ENCODE data around the gene FBXO9.

Gene FBXO9

DNA sequence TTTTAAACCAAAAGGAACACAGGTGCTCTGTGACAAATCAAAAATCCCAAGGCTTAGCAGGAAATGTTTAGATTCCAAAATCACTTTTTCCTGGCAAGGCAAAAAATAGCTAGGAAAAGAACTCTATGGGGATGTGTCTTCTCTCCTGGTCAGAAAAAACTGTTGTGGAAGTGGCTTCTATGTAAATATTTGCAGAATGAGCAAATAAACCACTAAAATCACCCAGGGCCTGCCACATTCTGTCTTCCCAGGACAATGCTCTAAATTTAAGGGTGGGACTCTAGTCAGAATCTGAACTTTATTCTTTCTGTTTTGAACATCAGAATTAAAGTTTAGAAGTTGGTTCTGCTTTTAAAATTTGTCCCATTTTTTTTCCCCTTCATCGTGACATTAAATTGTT is 54.1 kb downstream of the FBXO9 start:
- no peak overlapping the region for H3K27ac ChIP-seq (ENCODE audit: low read length)
- H3K9ac ChIP-seq (ENCODE audit: low read length), result no peak overlapping the region
- no peaks in the 10 kb centered on the region for H3K9me3 ChIP-seq (ENCODE audit: control insufficient read depth, low read depth, low read length)
- H3K4me1 ChIP-seq (ENCODE audit: control insufficient read depth, low read depth, low read length), result peaks cover 16% of the 10 kb centered on the region
- H3K4me3 ChIP-seq (ENCODE audit: low read length), result no peak overlapping the region
- no peaks in the 10 kb centered on the region for H3K27me3 ChIP-seq (ENCODE audit: control insufficient read depth, insufficient read depth, low read length)
- no peaks in the 10 kb centered on the region for H3K36me3 ChIP-seq (ENCODE audit: control insufficient read depth, low read depth, low read length)

DNA sequence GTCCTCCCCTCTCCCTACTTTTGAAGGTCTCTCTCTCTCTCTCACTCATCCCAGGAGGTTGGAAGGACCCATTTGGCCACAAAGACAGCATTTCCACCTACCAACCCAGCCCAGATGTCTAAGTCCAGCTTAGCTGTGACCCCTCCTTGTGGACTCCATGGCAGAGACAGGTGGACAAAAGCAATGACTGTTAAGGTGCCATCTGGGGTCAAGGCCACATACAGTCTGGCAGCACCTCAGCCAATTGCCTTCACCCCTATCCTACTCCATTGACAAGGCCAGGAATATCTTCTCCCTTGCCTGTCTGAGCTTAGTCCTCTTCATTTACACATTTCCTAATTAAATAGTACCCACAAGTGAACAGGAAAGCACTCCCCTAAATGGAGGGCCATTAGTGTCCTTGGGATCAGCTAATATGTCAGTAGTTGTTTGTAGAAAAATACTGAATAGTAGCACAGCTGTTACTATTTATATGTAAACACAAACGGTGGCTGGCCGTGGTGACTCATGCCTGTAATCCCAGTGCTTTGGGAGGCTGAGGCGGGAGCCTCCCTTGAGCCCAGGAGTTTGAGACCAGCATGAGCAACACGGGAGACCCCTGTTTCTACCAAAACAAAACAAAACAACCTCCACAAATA is 54.7 kb downstream of the FBXO9 start:
- Histone ChIP-seq H3K27me3 (ENCODE audit: control insufficient read depth, insufficient read depth, low read length) (no peaks in the 10 kb centered on the region), H3K27ac (ENCODE audit: low read length) (no peak overlapping the region), H3K36me3 (ENCODE audit: control insufficient read depth, low read depth, low read length) (no peaks in the 10 kb centered on the region), H3K4me1 (ENCODE audit: control insufficient read depth, low read depth, low read length) (peaks cover 16% of the 10 kb centered on the region), H3K9ac (ENCODE audit: low read length) (no peak overlapping the region), H3K4me3 (ENCODE audit: low read length) (no peak overlapping the region), H3K9me3 (ENCODE audit: control insufficient read depth, low read depth, low read length) (no peaks in the 10 kb centered on the region)

DNA sequence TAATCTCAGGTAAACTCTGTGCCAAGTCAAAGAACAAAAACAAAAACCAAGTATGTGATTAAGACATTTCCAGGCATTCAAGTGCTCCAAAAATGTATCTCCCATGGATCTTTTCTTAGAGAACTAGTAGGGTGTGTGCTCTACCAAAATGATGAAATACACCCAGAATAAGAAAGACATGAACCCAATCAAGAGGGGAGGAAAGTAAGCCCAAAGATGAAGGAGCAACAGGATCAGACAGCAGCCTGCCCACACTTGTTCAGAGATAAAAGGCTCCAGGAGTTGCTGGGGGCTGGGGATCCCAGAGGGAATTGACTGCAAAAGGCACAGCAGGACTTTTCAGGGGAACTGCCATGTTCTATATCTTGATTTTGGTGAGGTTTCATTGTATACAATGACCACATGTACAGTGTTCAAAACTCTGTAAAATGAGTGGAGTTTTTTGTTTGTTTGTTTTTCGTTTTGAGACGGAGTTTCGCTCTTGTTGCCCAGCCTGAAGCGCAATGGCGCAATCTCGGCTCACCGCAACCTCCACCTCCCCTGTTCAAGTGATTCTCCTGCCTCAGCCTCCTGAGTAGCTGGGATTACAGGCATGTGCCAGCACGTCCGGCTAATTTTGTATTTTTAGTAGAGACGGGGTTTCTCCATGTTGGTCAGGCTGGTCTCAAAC is 59.1 kb downstream of the FBXO9 start:
- H3K9ac ChIP-seq (ENCODE audit: low read length), result no peak overlapping the region
- peaks cover 16% of the 10 kb centered on the region for H3K4me1 ChIP-seq (ENCODE audit: control insufficient read depth, low read depth, low read length)
- H3K36me3 ChIP-seq (ENCODE audit: control insufficient read depth, low read depth, low read length), result no peaks in the 10 kb centered on the region
- H3K27me3 ChIP-seq (ENCODE audit: control insufficient read depth, insufficient read depth, low read length), result no peaks in the 10 kb centered on the region
- H3K27ac ChIP-seq (ENCODE audit: low read length), result no peak overlapping the region
- H3K4me3 ChIP-seq (ENCODE audit: low read length), result no peak overlapping the region
- no peaks in the 10 kb centered on the region for H3K9me3 ChIP-seq (ENCODE audit: control insufficient read depth, low read depth, low read length)

DNA sequence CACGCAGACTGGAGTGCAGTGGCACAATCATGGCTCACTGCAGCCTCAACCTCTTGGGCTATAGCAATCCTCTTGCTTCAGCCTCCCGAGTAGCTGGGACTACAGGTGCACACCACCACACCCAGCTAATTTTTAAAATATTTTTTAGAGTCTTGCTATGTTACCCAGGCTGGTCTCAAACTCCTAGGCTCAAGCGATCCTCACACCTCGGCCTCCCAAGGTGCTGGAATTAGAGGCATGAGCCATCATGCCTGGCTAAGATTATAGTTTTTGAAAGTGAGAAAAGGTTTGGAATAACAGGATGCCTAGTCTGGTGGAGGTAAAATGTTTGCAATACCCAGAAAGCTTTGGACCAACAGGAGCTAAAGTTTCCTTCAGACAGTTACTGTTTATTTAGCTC is 60.1 kb downstream of the FBXO9 start:
- no peaks in the 10 kb centered on the region for H3K9me3 ChIP-seq (ENCODE audit: control insufficient read depth, low read depth, low read length)
- H3K36me3 ChIP-seq (ENCODE audit: control insufficient read depth, low read depth, low read length), result no peaks in the 10 kb centered on the region
- no peaks in the 10 kb centered on the region for H3K27me3 ChIP-seq (ENCODE audit: control insufficient read depth, insufficient read depth, low read length)
- no peak overlapping the region for H3K27ac ChIP-seq (ENCODE audit: low read length)
- peaks cover 7% of the 10 kb centered on the region for H3K4me1 ChIP-seq (ENCODE audit: control insufficient read depth, low read depth, low read length)
- no peak overlapping the region for H3K9ac ChIP-seq (ENCODE audit: low read length)
- no peak overlapping the region for H3K4me3 ChIP-seq (ENCODE audit: low read length)

DNA sequence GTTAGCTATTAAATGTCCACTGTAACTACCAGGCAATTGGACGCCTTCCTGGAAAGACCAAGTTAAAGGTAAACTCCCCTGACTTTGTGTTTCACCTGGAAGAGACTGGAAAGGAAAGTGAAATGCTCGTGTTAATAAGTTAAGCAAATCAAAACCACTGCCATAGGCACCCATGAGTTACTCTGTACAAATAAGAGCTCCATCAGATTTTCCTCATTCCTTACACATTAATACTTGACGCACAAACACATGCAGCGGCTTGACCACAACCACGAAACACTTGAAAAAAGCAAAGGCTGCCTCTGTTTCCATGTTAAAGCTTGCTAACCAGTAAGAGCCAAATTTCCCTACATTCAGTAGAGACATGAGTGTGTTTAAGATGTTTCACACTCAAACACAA is 63.6 kb downstream of the FBXO9 start:
- Histone ChIP-seq H3K27ac (ENCODE audit: low read length) (no peak overlapping the region), H3K36me3 (ENCODE audit: control insufficient read depth, low read depth, low read length) (no peaks in the 10 kb centered on the region), H3K9ac (ENCODE audit: low read length) (no peak overlapping the region), H3K27me3 (ENCODE audit: control insufficient read depth, insufficient read depth, low read length) (no peaks in the 10 kb centered on the region), H3K4me1 (ENCODE audit: control insufficient read depth, low read depth, low read length) (no peaks in the 10 kb centered on the region), H3K9me3 (ENCODE audit: control insufficient read depth, low read depth, low read length) (no peaks in the 10 kb centered on the region), H3K4me3 (ENCODE audit: low read length) (no peak overlapping the region)

DNA sequence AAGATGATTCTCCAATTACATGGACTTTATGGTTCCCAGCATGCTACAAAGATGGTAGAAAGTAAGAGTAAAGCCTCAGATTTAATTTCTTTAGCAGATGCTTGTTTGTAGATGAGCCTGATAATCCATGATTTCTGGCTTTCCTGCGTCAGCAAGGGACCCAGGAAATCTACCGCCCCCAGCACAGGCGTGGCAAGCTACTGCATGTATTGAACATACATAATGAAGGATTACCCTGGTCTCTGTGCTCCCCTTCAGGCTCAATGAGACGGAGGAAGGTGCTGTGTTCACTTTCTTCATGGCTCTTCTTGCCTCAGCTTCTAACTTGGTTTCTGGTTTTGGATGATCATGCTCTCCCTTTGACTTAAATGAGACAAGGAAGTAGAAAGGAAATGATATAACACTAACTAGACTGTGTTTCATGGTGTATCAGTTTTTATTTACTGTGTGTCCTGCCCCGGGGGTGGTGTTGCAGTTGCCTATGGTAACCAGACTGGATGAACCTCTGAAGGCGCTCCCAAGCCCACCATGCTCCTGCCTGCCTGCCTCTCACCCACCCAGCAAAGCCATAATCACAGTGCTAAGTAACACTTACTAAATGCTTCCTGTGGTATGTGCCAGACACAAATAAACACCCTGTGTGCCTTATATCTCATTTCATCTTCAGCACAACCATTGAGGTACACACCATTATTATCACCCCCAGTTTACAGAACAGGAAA is 65.5 kb downstream of the FBXO9 start:
- Histone ChIP-seq H3K9ac (ENCODE audit: low read length) (no peak overlapping the region), H3K4me3 (ENCODE audit: low read length) (no peak overlapping the region), H3K9me3 (ENCODE audit: control insufficient read depth, low read depth, low read length) (no peaks in the 10 kb centered on the region), H3K4me1 (ENCODE audit: control insufficient read depth, low read depth, low read length) (no peaks in the 10 kb centered on the region), H3K36me3 (ENCODE audit: control insufficient read depth, low read depth, low read length) (no peaks in the 10 kb centered on the region), H3K27me3 (ENCODE audit: control insufficient read depth, insufficient read depth, low read length) (no peaks in the 10 kb centered on the region), H3K27ac (ENCODE audit: low read length) (no peak overlapping the region)

DNA sequence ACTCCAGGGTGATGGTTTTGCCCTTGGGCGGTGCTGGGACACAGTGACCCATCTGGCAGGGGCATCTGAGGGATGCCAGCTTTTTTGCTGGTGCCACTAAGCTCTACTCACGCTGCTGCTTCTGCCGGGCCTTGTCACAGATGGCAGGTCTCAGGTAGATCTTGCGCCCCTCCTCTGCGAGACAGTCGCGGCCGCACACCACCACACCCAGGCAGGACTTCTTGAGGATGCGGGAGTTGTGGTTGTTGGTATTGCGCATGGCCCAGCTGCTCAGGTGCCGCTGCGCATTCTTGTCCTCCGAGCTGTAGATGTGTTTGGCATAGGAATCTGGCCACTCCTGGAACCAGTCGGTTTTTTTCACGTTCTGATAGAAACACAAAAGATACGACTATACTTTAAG is 68.8 kb downstream of the FBXO9 start:
- H3K27me3 ChIP-seq (ENCODE audit: control insufficient read depth, insufficient read depth, low read length), result no peaks in the 10 kb centered on the region
- H3K9ac ChIP-seq (ENCODE audit: low read length), result no peak overlapping the region
- no peaks in the 10 kb centered on the region for H3K36me3 ChIP-seq (ENCODE audit: control insufficient read depth, low read depth, low read length)
- no peak overlapping the region for H3K27ac ChIP-seq (ENCODE audit: low read length)
- no peak overlapping the region for H3K4me3 ChIP-seq (ENCODE audit: low read length)
- no peaks in the 10 kb centered on the region for H3K4me1 ChIP-seq (ENCODE audit: control insufficient read depth, low read depth, low read length)
- H3K9me3 ChIP-seq (ENCODE audit: control insufficient read depth, low read depth, low read length), result no peaks in the 10 kb centered on the region

DNA sequence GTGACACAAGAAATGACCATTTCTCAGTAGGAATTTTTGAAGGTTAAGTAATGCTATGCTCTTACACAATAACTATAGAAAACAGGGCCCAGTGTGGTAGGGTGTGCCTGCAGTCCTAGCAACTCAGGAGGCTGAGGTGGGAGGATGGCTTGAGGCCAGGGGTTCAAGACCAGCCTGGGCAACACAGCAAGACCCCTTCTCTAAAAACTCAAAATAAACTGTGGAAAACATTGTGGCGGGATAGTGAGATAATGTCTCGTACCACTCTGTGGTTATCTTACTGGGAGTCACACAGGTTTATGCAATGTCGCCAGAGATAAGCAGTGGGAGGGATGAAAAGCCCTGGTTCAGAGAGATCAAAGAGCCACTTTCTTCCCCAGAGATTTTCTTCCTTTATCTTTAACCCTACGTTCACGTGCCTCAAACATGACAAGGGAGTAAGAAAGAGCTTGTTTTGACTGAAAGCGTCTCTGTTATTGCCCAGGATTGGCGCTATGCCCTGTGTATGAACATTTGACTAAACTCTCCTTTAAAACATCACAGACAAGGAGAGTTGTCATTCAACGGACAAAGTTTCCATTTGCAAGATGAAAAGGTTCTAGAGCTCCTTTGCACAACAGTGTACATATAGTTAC is 69.5 kb downstream of the FBXO9 start:
- no peak overlapping the region for H3K9ac ChIP-seq (ENCODE audit: low read length)
- H3K4me1 ChIP-seq (ENCODE audit: control insufficient read depth, low read depth, low read length), result no peaks in the 10 kb centered on the region
- no peak overlapping the region for H3K4me3 ChIP-seq (ENCODE audit: low read length)
- H3K27me3 ChIP-seq (ENCODE audit: control insufficient read depth, insufficient read depth, low read length), result no peaks in the 10 kb centered on the region
- H3K36me3 ChIP-seq (ENCODE audit: control insufficient read depth, low read depth, low read length), result no peaks in the 10 kb centered on the region
- no peaks in the 10 kb centered on the region for H3K9me3 ChIP-seq (ENCODE audit: control insufficient read depth, low read depth, low read length)
- H3K27ac ChIP-seq (ENCODE audit: low read length), result no peak overlapping the region

DNA sequence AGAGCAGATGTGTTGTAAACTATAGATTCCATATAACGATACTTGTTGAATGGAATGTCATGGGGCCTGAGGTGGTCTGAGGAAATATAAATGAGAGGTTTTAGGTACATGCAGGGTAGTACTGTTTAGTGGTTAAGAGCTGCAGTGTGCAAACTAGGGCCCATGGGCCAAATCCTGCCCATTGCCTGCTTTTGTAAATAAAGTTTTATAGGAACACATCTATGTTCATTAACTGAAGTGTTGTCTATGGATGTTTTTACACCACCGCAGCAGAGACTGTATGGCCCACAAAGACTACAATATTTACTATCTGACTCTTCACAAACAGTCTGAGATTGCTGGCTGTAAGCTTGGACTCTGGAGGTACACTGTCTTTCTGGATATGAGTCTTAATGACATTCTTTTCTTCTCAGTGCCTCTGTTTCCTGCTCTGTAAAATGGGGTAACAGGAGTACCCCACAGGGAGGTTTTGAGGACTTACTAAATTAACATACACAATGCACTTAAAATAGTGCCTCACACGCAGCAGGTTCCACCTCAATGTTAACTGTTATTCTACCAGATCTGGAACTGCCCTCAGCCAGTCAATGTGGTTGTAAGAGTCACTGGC is 70.9 kb downstream of the FBXO9 start:
- Histone ChIP-seq H3K4me1 (ENCODE audit: control insufficient read depth, low read depth, low read length) (no peaks in the 10 kb centered on the region), H3K9me3 (ENCODE audit: control insufficient read depth, low read depth, low read length) (no peaks in the 10 kb centered on the region), H3K9ac (ENCODE audit: low read length) (no peak overlapping the region), H3K36me3 (ENCODE audit: control insufficient read depth, low read depth, low read length) (no peaks in the 10 kb centered on the region), H3K27me3 (ENCODE audit: control insufficient read depth, insufficient read depth, low read length) (no peaks in the 10 kb centered on the region), H3K4me3 (ENCODE audit: low read length) (no peak overlapping the region), H3K27ac (ENCODE audit: low read length) (no peak overlapping the region)

DNA sequence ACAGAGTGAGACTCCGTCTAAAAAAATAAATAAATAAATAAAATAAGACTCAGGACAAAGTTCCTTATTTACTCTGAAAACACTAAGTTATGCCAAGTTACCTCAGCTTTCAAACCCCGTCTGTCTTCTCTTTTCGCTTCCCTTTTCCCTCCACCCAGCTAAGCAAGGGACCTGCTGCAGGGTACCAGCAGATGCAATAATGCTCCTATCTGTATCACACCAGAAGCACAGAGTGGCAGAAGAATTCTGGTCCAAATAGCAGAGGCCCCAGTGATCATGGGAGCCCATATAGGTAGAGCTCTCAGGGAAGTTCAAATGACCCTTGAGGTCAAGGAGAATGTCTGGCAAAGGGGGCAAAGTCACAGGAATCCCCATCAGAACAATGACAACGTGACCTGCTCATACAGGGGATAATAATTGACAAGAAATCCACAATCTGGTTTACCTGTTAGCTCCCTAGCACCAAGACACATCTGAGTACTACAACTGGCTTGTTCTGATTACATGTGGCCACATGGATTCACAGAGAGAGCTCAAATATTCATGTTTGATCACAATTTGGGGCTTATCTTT is 74.7 kb downstream of the FBXO9 start:
- Histone ChIP-seq H3K27me3 (ENCODE audit: control insufficient read depth, insufficient read depth, low read length) (no peaks in the 10 kb centered on the region), H3K9me3 (ENCODE audit: control insufficient read depth, low read depth, low read length) (no peaks in the 10 kb centered on the region), H3K27ac (ENCODE audit: low read length) (no peak overlapping the region), H3K9ac (ENCODE audit: low read length) (no peak overlapping the region), H3K36me3 (ENCODE audit: control insufficient read depth, low read depth, low read length) (no peaks in the 10 kb centered on the region), H3K4me3 (ENCODE audit: low read length) (no peak overlapping the region), H3K4me1 (ENCODE audit: control insufficient read depth, low read depth, low read length) (peaks cover 2% of the 10 kb centered on the region)

DNA sequence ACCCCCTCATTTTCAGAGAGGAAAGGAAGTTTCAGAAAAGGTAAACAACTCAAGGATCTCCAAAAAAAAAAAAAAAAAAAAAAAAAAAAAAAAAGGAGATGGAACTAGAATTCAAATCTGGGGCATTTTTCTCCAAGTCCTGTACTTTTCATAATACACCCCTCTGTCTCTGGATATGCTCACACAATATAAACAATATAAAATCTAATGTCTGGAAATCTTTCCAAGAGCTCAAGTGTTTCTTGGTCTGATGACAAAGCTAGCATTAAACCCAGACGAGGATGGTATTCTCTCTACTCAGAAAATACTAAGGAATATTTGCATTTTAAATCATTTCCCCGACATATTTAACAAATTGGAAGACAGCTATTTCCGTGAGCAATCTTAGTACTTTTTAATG is 77.6 kb downstream of the FBXO9 start:
- no peaks in the 10 kb centered on the region for H3K9me3 ChIP-seq (ENCODE audit: control insufficient read depth, low read depth, low read length)
- H3K27me3 ChIP-seq (ENCODE audit: control insufficient read depth, insufficient read depth, low read length), result no peaks in the 10 kb centered on the region
- H3K9ac ChIP-seq (ENCODE audit: low read length), result no peak overlapping the region
- no peak overlapping the region for H3K4me3 ChIP-seq (ENCODE audit: low read length)
- no peak overlapping the region for H3K27ac ChIP-seq (ENCODE audit: low read length)
- peaks cover 4% of the 10 kb centered on the region for H3K4me1 ChIP-seq (ENCODE audit: control insufficient read depth, low read depth, low read length)
- no peaks in the 10 kb centered on the region for H3K36me3 ChIP-seq (ENCODE audit: control insufficient read depth, low read depth, low read length)
